GM23338 (cell line): ENCODE measurements around the gene ASL.

Experiments used
- CREB1 ChIP-seq: fragments of 250-450 bp; sonication (Bioruptor Pico); IDR thresholded peaks from 2 replicates; pipeline ENCODE4 v1.5.0; 2020; ENCODE audit warnings: low read depth, mild to moderate bottlenecking, moderate library complexity
- EZH2 ChIP-seq: fragments of 200-600 bp; sonication (generic); IDR thresholded peaks from one replicate; pipeline ENCODE4 v1.8.0; 2017; ENCODE audit warnings: antibody characterized with exemption, mild to moderate bottlenecking, low read depth; ENCODE audit not compliant: unreplicated experiment
- EZH2phosphoT487 ChIP-seq: fragments of 200-600 bp; sonication (generic); IDR thresholded peaks from one replicate; pipeline ENCODE4 v1.8.1; 2018; ENCODE audit warnings: antibody characterized with exemption; ENCODE audit not compliant: unreplicated experiment
- NANOG ChIP-seq: IDR thresholded peaks from 2 replicates; pipeline ENCODE4 v1.6.1; 2016; ENCODE audit warnings: antibody characterized with exemption, borderline replicate concordance
- POLR2AphosphoS5 ChIP-seq: IDR thresholded peaks from 2 replicates; pipeline ENCODE4 v1.6.1; 2016; ENCODE audit warnings: antibody characterized with exemption, low read depth
- TF ChIP-seq, protein P1 (sequence below), 2 experiments: fragments of 200-600 bp in 1 of 2; sonication (generic) in 1 of 2; conservative IDR thresholded peaks; 2 replicates each; pipeline versions ENCODE4 v1.5.1 to v1.6.1; 2016 to 2017; ENCODE audit warnings: antibody characterized with exemption in 2 of 2, low read depth in 2 of 2, mild to moderate bottlenecking in 2 of 2, moderate library complexity in 1 of 2
- TF ChIP-seq, protein P2 (sequence below): IDR thresholded peaks from 2 replicates; pipeline ENCODE4 v1.6.1; 2016; ENCODE audit warnings: antibody characterized with exemption

DNA sequence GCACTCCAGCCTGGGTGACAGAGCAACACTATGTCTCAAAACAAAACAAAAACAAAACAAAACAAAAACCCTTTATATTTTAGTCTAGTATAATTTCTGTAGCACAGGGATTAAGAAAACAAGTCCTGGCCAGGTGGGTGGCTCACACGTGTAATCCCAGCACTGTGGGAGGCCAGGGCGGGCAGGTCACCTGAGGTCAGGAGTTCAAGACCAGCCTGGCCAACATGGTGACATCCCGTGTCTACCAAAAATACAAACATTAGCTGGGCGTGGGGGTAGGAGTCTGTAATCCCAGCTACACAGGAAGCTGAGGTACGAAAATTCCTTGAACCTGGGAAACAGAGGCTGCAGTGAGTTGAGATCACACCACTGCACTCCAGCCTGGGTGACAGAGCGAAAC, 23.2 kb upstream of the ASL start:
- TF ChIP-seq, protein P1, sequence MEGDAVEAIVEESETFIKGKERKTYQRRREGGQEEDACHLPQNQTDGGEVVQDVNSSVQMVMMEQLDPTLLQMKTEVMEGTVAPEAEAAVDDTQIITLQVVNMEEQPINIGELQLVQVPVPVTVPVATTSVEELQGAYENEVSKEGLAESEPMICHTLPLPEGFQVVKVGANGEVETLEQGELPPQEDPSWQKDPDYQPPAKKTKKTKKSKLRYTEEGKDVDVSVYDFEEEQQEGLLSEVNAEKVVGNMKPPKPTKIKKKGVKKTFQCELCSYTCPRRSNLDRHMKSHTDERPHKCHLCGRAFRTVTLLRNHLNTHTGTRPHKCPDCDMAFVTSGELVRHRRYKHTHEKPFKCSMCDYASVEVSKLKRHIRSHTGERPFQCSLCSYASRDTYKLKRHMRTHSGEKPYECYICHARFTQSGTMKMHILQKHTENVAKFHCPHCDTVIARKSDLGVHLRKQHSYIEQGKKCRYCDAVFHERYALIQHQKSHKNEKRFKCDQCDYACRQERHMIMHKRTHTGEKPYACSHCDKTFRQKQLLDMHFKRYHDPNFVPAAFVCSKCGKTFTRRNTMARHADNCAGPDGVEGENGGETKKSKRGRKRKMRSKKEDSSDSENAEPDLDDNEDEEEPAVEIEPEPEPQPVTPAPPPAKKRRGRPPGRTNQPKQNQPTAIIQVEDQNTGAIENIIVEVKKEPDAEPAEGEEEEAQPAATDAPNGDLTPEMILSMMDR (conservative IDR thresholded peaks at IDR 0.05; ENCODE audit: low read depth in 2 of 2): no peak
- TF ChIP-seq EZH2 (no peak), CREB1 (CRISPR knock-in tag) (no peak), POLR2AphosphoS5 (no peak), NANOG (no peak), EZH2phosphoT487 (no peak)
- TF ChIP-seq, protein P2, sequence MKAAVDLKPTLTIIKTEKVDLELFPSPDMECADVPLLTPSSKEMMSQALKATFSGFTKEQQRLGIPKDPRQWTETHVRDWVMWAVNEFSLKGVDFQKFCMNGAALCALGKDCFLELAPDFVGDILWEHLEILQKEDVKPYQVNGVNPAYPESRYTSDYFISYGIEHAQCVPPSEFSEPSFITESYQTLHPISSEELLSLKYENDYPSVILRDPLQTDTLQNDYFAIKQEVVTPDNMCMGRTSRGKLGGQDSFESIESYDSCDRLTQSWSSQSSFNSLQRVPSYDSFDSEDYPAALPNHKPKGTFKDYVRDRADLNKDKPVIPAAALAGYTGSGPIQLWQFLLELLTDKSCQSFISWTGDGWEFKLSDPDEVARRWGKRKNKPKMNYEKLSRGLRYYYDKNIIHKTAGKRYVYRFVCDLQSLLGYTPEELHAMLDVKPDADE: no peak
